ENCODE measurements around the gene MCF2L2.

- TF ChIP-seq CTCF (conservative IDR thresholded peaks at IDR 0.05 in 1 of 2, IDR thresholded peaks at IDR 0.05 in 1 of 2; ENCODE audit: extremely low read depth in 1 of 2, insufficient read depth in 1 of 2, low read depth in 1 of 2, low read length in 2 of 2) = no peak
- no peak for TF ChIP-seq EZH2 (IDR thresholded peaks at IDR 0.05; ENCODE audit: borderline replicate concordance, low read length)
Observed at GRCh38 chr3:183249006-183249718, 179.3 kb downstream of the MCF2L2 start.
